ENCODE data around the gene PRR5.

Gene PRR5

DNA sequence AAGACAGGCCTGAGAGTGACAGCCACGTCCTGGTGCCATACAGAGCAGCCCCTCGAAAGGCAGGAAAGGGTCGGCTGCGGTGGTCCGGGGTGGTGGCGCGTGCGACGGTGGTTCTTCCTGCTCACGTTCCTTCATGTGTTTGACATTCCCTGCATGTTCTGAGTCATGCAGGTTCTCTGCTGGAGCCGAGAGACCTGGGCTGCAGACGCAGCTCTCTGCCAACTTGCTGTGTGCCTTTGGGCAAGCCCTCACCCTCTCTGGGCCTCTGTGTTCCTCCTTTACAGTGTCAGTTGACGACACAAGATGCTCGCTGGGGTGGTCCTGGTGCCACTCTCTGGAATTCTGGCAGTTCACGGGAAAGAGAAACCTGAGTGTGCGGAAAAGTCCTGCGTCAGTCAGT is 62.4 kb downstream of the PRR5 start:
- Histone ChIP-seq H3K9me3 (ENCODE audit: control insufficient read depth in 1 of 2, low read length in 2 of 2) (no peaks in the 10 kb centered on the region), H3K9ac (ENCODE audit: low read depth in 1 of 2, low read length in 2 of 2) (no peak overlapping the region), H3K27ac (ENCODE audit: low read depth, low read length) (no peak overlapping the region), H3K27me3 (ENCODE audit: control insufficient read depth in 1 of 2, insufficient read depth in 2 of 2, low read length in 2 of 2) (no peaks in the 10 kb centered on the region), H3K4me1 (ENCODE audit: control insufficient read depth in 1 of 2, insufficient read depth in 2 of 2, low read length in 2 of 2) (peaks cover 7 to 8% of the 10 kb centered on the region in 2 donors), H3K36me3 (ENCODE audit: control insufficient read depth in 1 of 2, insufficient read depth in 2 of 2, low read length in 2 of 2) (no peaks in the 10 kb centered on the region), H3K4me3 (ENCODE audit: low read depth in 1 of 2, low read length in 2 of 2) (no peak overlapping the region)

DNA sequence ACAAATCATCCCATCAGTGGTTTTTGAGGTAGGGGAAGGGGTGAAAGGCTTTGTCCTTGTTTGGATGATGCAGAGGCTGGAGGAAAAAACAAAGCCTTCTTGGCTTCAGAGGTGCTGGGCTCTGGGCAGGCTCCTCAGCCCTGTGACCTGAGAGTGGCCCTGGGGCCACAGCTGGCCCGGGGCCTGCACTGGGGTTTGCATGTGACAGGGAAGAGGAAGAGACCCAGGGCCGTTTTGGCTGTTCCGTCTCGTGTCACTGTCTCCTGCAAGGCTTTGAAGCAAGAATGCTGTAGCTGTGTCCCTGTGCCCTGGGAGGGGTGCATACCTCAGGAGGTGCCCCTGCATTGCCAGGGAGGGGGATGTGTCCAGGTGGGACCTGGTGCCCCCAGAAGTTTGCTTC is 63.0 kb downstream of the PRR5 start:
- H3K9me3 ChIP-seq (ENCODE audit: control insufficient read depth in 1 of 2, low read length in 2 of 2), result no peaks in the 10 kb centered on the region
- no peak overlapping the region for H3K9ac ChIP-seq (ENCODE audit: low read depth in 1 of 2, low read length in 2 of 2)
- no peaks in the 10 kb centered on the region for H3K36me3 ChIP-seq (ENCODE audit: control insufficient read depth in 1 of 2, insufficient read depth in 2 of 2, low read length in 2 of 2)
- no peak overlapping the region for H3K4me3 ChIP-seq (ENCODE audit: low read depth in 1 of 2, low read length in 2 of 2)
- peaks cover under 1 to 2% of the 10 kb centered on the region in 2 donors for H3K4me1 ChIP-seq (ENCODE audit: control insufficient read depth in 1 of 2, insufficient read depth in 2 of 2, low read length in 2 of 2)
- no peak overlapping the region for H3K27ac ChIP-seq (ENCODE audit: low read depth, low read length)
- no peaks in the 10 kb centered on the region for H3K27me3 ChIP-seq (ENCODE audit: control insufficient read depth in 1 of 2, insufficient read depth in 2 of 2, low read length in 2 of 2)

DNA sequence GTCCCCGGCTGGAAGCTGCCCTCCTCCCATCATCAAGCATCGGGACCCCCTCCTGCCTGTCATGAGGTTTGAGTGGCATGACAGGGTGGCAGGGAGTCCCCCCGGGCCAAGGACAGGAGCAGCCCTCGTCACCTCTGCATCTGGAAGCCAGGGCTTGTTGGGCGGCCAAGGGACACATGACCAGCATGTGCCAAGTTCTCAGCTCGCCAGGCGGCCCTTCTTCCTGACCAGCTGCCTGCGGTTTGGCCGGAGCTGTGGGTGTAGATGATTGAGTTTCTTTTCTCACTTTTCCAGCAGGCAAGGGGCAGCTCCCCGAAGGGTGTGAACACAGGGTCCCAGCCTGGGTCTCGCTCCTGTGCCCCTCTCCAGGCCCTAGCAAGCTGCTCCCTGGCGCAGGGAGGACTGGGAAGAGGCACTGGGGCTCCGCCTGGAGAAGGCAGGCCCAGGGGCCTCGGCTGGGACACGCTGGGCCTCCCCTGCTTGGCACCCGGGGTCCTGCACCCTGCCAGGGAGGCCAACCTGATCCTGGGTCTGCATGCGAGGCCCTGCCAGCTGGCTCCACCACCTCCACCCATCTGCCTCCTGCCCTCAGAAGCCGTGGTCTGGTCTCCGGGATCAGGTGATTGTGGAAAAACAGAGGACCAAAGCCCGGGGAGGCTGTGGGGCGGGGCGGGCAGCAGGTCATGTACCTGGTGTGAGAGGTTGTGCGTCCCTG is 63.7 kb downstream of the PRR5 start:
- Histone ChIP-seq H3K4me1 (ENCODE audit: control insufficient read depth in 1 of 2, insufficient read depth in 2 of 2, low read length in 2 of 2) (no peaks in the 10 kb centered on the region), H3K9ac (ENCODE audit: low read depth in 1 of 2, low read length in 2 of 2) (no peak overlapping the region), H3K36me3 (ENCODE audit: control insufficient read depth in 1 of 2, insufficient read depth in 2 of 2, low read length in 2 of 2) (no peaks in the 10 kb centered on the region), H3K27me3 (ENCODE audit: control insufficient read depth in 1 of 2, insufficient read depth in 2 of 2, low read length in 2 of 2) (no peaks in the 10 kb centered on the region), H3K27ac (ENCODE audit: low read depth, low read length) (no peak overlapping the region), H3K9me3 (ENCODE audit: control insufficient read depth in 1 of 2, low read length in 2 of 2) (no peaks in the 10 kb centered on the region), H3K4me3 (ENCODE audit: low read depth in 1 of 2, low read length in 2 of 2) (no peak overlapping the region)

DNA sequence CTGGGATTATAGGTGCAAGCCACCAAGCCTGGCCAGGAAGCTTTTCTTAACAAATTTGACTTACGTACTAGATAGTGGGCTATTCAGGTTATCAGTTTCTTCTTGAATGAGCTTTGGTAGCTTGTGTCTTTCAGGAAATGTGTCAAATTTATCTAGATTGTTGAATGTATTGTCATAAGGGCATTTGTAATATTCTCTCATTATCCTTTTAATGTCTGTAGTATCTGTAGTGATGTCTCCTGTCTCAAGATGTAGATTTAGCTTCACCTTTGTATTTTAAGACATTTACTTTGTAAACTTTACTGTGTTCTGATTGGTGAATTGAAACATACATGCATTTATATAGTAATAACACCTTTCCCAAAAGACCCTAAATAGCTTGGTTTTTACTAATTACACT is 71.1 kb downstream of the PRR5 start:
- H3K27ac ChIP-seq (ENCODE audit: low read depth, low read length), result no peak overlapping the region
- H3K4me1 ChIP-seq (ENCODE audit: control insufficient read depth in 1 of 2, insufficient read depth in 2 of 2, low read length in 2 of 2), result peaks cover 5 to 10% of the 10 kb centered on the region in 2 donors
- H3K9ac ChIP-seq (ENCODE audit: low read depth in 1 of 2, low read length in 2 of 2), result no peak overlapping the region
- no peak overlapping the region for H3K4me3 ChIP-seq (ENCODE audit: low read depth in 1 of 2, low read length in 2 of 2)
- H3K27me3 ChIP-seq (ENCODE audit: control insufficient read depth in 1 of 2, insufficient read depth in 2 of 2, low read length in 2 of 2), result no peaks in the 10 kb centered on the region
- H3K9me3 ChIP-seq (ENCODE audit: control insufficient read depth in 1 of 2, low read length in 2 of 2), result no peaks in the 10 kb centered on the region
- H3K36me3 ChIP-seq (ENCODE audit: control insufficient read depth in 1 of 2, insufficient read depth in 2 of 2, low read length in 2 of 2), result no peaks in the 10 kb centered on the region

DNA sequence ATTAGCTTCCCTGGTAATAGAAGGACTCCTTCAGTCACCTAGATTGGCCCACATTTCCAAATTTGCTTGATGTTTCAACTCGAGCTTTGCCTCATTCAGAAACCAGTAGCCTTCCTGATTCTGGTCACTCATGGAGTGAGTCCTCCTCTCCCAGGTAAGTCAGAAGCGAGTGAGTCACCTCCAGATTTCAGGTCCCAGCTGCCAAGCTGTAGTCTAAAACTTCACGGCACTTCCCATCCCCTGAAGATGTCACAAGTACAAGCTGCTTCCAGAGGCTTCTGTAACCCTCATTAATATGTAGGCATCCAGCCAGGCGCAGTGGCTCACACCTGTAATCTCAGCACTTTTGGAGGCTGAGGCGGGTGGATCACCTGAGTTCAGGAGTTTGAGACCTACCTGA is 73.9 kb downstream of the PRR5 start:
- Histone ChIP-seq H3K4me1 (ENCODE audit: control insufficient read depth in 1 of 2, insufficient read depth in 2 of 2, low read length in 2 of 2) (peaks cover 5 to 10% of the 10 kb centered on the region in 2 donors), H3K27ac (ENCODE audit: low read depth, low read length) (no peak overlapping the region), H3K27me3 (ENCODE audit: control insufficient read depth in 1 of 2, insufficient read depth in 2 of 2, low read length in 2 of 2) (no peaks in the 10 kb centered on the region), H3K9ac (ENCODE audit: low read depth in 1 of 2, low read length in 2 of 2) (no peak overlapping the region), H3K9me3 (ENCODE audit: control insufficient read depth in 1 of 2, low read length in 2 of 2) (no peaks in the 10 kb centered on the region), H3K36me3 (ENCODE audit: control insufficient read depth in 1 of 2, insufficient read depth in 2 of 2, low read length in 2 of 2) (no peaks in the 10 kb centered on the region), H3K4me3 (ENCODE audit: low read depth in 1 of 2, low read length in 2 of 2) (no peak overlapping the region)

DNA sequence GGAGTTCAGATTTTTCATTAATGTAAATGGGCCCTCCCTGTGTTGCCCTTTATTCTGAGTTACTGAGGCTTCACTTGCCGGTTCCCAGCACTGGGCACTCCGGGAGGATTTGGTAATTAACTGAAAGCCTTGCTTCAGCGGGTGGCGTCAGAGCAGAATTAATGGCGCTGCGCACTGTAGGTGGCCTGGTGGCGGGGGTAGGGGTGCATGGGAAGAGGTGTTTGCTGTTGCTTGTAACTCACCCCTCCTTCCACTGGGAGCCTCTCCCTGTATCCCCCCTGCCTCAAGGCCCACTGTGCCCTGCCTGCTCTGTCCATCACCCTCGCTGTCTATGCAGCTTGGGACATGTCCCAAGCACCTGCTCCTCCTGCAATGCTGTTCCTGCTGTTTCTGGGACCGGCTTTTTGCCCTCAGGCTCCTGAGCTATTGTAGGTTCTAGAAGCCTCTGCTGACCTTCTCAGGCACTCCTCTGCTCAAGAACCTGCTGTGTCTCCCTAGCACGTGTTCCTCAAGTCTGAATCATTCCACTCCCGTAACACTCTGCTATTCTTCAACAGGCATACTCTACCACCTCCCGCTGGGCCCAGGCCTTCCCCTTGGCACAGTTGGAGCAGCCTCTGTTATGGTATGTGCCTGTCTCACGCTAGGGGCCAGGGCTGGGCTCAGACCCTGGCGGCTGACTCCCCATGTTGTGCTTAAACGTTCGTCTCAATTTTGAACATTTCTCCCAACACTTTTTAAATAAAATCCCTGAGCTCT is 74.8 kb downstream of the PRR5 start:
- H3K9me3 ChIP-seq (ENCODE audit: control insufficient read depth in 1 of 2, low read length in 2 of 2), result no peaks in the 10 kb centered on the region
- H3K27ac ChIP-seq (ENCODE audit: low read depth, low read length), result no peak overlapping the region
- H3K4me3 ChIP-seq (ENCODE audit: low read depth in 1 of 2, low read length in 2 of 2), result no peak overlapping the region
- H3K9ac ChIP-seq (ENCODE audit: low read depth in 1 of 2, low read length in 2 of 2), result no peak overlapping the region
- H3K4me1 ChIP-seq (ENCODE audit: control insufficient read depth in 1 of 2, insufficient read depth in 2 of 2, low read length in 2 of 2), result peaks cover 5 to 10% of the 10 kb centered on the region in 2 donors
- no peaks in the 10 kb centered on the region for H3K27me3 ChIP-seq (ENCODE audit: control insufficient read depth in 1 of 2, insufficient read depth in 2 of 2, low read length in 2 of 2)
- H3K36me3 ChIP-seq (ENCODE audit: control insufficient read depth in 1 of 2, insufficient read depth in 2 of 2, low read length in 2 of 2), result no peaks in the 10 kb centered on the region

DNA sequence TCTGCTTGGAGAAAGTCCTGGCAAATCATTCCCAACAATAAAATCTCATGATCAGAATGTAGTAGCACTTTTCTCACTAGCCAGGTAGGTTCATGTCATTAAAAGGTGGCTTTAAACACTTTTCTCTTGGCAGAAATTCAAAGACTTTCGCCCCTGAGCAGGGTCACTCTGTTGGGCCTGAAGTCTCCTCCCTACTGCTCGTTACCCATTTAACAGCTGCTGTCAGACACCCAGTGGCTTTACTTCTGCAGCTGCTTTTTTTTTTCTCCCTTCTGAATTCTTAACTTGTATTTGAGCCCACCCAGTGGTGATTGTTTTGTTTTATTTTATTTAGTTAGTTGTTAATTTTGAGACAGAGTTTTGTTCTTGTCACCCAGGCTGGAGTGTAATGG is 75.4 kb downstream of the PRR5 start:
- no peaks in the 10 kb centered on the region for H3K36me3 ChIP-seq (ENCODE audit: control insufficient read depth in 1 of 2, insufficient read depth in 2 of 2, low read length in 2 of 2)
- H3K9me3 ChIP-seq (ENCODE audit: control insufficient read depth in 1 of 2, low read length in 2 of 2), result no peaks in the 10 kb centered on the region
- no peak overlapping the region for H3K27ac ChIP-seq (ENCODE audit: low read depth, low read length)
- H3K4me3 ChIP-seq (ENCODE audit: low read depth in 1 of 2, low read length in 2 of 2), result no peak overlapping the region
- no peak overlapping the region for H3K9ac ChIP-seq (ENCODE audit: low read depth in 1 of 2, low read length in 2 of 2)
- no peaks in the 10 kb centered on the region for H3K27me3 ChIP-seq (ENCODE audit: control insufficient read depth in 1 of 2, insufficient read depth in 2 of 2, low read length in 2 of 2)
- peaks cover 5 to 10% of the 10 kb centered on the region in 2 donors for H3K4me1 ChIP-seq (ENCODE audit: control insufficient read depth in 1 of 2, insufficient read depth in 2 of 2, low read length in 2 of 2)

DNA sequence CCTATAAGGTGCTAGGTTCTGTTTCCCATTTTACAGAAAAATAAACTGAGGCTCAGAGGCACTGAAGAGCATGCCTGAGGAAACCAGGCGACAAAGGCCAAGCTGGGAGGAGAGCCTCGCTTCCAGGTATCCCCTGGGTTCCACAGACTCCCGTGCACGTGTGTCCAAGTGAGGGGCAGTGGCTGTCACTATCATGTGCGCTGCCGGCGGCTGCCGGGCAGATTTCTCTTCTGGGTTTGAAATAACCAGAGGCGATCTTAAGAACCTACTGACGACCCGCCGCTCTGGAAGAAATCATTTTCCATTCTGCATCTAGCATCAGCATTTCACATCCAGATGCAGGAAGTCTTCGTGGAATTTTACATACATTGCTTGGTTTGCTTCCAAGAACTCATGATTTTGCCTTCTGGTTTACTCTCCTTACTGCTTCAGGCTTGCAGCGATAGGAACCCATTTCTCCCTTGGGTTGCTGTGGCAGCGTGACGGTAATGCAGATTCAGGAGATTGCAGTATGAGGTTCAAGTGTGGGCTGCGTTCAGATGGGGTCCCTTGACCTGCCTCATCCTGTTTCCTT is 79.0 kb downstream of the PRR5 start:
- H3K27ac ChIP-seq (ENCODE audit: low read depth, low read length), result no peak overlapping the region
- no peak overlapping the region for H3K4me3 ChIP-seq (ENCODE audit: low read depth in 1 of 2, low read length in 2 of 2)
- H3K36me3 ChIP-seq (ENCODE audit: control insufficient read depth in 1 of 2, insufficient read depth in 2 of 2, low read length in 2 of 2), result no peaks in the 10 kb centered on the region
- no peak overlapping the region for H3K9ac ChIP-seq (ENCODE audit: low read depth in 1 of 2, low read length in 2 of 2)
- no peaks in the 10 kb centered on the region for H3K27me3 ChIP-seq (ENCODE audit: control insufficient read depth in 1 of 2, insufficient read depth in 2 of 2, low read length in 2 of 2)
- H3K4me1 ChIP-seq (ENCODE audit: control insufficient read depth in 1 of 2, insufficient read depth in 2 of 2, low read length in 2 of 2), result peaks cover 5 to 10% of the 10 kb centered on the region in 2 donors
- H3K9me3 ChIP-seq (ENCODE audit: control insufficient read depth in 1 of 2, low read length in 2 of 2), result no peaks in the 10 kb centered on the region

DNA sequence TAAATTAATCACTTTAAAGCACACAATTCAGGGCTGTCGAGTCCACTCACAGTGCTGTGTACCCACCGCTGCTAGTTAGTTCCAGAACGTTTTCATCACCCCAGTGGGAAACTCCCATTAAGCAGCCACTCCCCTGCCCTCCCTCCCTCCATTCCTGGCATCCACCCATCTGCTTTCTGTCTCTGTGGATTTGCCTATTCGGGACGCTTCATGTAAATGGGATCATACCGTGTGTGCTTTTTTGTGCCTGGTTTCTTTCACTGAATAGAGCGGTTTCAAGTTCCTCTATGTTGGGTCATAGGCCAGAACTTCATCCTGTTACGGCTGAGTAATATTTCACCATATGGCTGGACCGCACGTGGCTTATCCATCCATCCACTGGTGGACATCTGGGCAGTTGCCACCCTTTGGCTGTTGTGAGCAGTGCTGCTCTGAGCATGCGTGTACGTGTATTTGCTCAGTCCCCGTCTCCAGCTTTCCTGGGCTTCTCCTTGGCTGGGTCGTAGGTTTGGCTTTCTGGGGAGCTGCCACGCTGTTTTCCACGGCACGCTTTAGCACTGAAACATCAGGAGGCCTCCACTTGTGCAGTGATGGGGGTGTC is 80.5 kb downstream of the PRR5 start:
- no peaks in the 10 kb centered on the region for H3K36me3 ChIP-seq (ENCODE audit: control insufficient read depth in 1 of 2, insufficient read depth in 2 of 2, low read length in 2 of 2)
- H3K9ac ChIP-seq (ENCODE audit: low read depth in 1 of 2, low read length in 2 of 2), result no peak overlapping the region
- H3K4me1 ChIP-seq (ENCODE audit: control insufficient read depth in 1 of 2, insufficient read depth in 2 of 2, low read length in 2 of 2), result no peaks in the 10 kb centered on the region
- no peak overlapping the region for H3K27ac ChIP-seq (ENCODE audit: low read depth, low read length)
- no peaks in the 10 kb centered on the region for H3K9me3 ChIP-seq (ENCODE audit: control insufficient read depth in 1 of 2, low read length in 2 of 2)
- H3K27me3 ChIP-seq (ENCODE audit: control insufficient read depth in 1 of 2, insufficient read depth in 2 of 2, low read length in 2 of 2), result no peaks in the 10 kb centered on the region
- no peak overlapping the region for H3K4me3 ChIP-seq (ENCODE audit: low read depth in 1 of 2, low read length in 2 of 2)

DNA sequence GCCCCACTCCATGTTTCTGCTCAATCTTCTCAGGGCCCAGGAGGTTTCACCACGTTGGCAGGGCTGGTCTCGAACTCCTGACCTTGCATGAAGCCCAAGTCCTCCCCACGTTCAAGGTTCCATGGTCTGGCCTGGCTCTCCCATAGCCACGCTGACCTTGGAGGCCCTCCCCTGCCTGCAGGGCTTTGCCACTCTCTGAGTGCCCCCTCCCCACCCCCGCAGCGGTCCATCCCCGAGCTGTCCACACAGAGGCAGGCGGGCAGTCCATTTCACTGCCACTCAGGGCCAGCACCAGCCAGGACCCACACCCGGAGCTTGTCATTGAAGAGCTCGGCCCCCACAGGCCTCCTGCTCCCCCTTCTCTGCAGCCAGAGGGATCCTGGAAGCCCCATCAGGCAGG is 81.1 kb downstream of the PRR5 start:
- no peaks in the 10 kb centered on the region for H3K4me1 ChIP-seq (ENCODE audit: control insufficient read depth in 1 of 2, insufficient read depth in 2 of 2, low read length in 2 of 2)
- no peak overlapping the region for H3K9ac ChIP-seq (ENCODE audit: low read depth in 1 of 2, low read length in 2 of 2)
- no peak overlapping the region for H3K27ac ChIP-seq (ENCODE audit: low read depth, low read length)
- H3K4me3 ChIP-seq (ENCODE audit: low read depth in 1 of 2, low read length in 2 of 2), result no peak overlapping the region
- no peaks in the 10 kb centered on the region for H3K27me3 ChIP-seq (ENCODE audit: control insufficient read depth in 1 of 2, insufficient read depth in 2 of 2, low read length in 2 of 2)
- H3K36me3 ChIP-seq (ENCODE audit: control insufficient read depth in 1 of 2, insufficient read depth in 2 of 2, low read length in 2 of 2), result no peaks in the 10 kb centered on the region
- no peaks in the 10 kb centered on the region for H3K9me3 ChIP-seq (ENCODE audit: control insufficient read depth in 1 of 2, low read length in 2 of 2)

All from duodenal mucosa (tissue), 2 donors.